PC-9 (cell line): ENCODE results near the gene TTC22. TPM values are rescaled to one million over a fixed set of nuclear protein-coding genes. Genes with fewer than 3 reads are reported as not detected.
A peak's percentile ranks its signal among the peaks of the same experiment; 100 is the strongest.

ENCODE experiments used
- Bru-seq: library from RNA; stranded (reverse); fragments of 400-500 nt; gene quantifications from one replicate; lab custom pipeline; 2021; lab: Mats Ljungman, UMichigan
- BruChase-seq, 2 experiments: library from RNA; stranded (reverse); fragments of 400-500 nt; gene quantifications; one replicate each; lab custom pipeline; 2021; lab: Mats Ljungman, UMichigan
- BruUV-seq: library from RNA; stranded (reverse); fragments of 400-500 nt; replicated peaks from 2 replicates; lab custom pipeline; 2021; lab: Mats Ljungman, UMichigan
- CTCF ChIA-PET: fragments of 300-600 bp; sonication (Branson Sonifier 250); formaldehyde crosslinking; loops from one replicate; lab custom pipeline; 2022; ENCODE audit warnings: antibody characterized with exemption; lab: Charles Lee
- POLR2A ChIA-PET: fragments of 300-600 bp; sonication (Branson Sonifier 250); formaldehyde crosslinking; loops from one replicate; lab custom pipeline; 2022; ENCODE audit warnings: antibody characterized with exemption; ENCODE audit not compliant: unreplicated experiment; lab: Charles Lee
- DNase-seq, 2 experiments: peaks; one replicate each; pipeline versions ENCODE4 v3.0.0 to v3.0.0-alpha.2; 2015 to 2022; ENCODE audit warnings: mixed read lengths in 1 of 2
- H2AFZ ChIP-seq: fragments of 200-600 bp; sonication (generic); 2 replicates; pipeline ENCODE4 v1.8.1; 2017; ENCODE audit warnings: antibody characterized with exemption
- H3F3A ChIP-seq: fragments of 200-600 bp; sonication (generic); 2 replicates; pipeline ENCODE4 v1.8.1; 2017; ENCODE audit warnings: antibody characterized with exemption, mild to moderate bottlenecking, low read depth; ENCODE audit not compliant: insufficient read depth
- H3K27ac ChIP-seq: fragments of 200-600 bp; sonication (generic); 2 replicates; pipeline ENCODE4 v1.6.1; 2016; ENCODE audit warnings: mixed run types
- H3K27me3 ChIP-seq: fragments of 200-600 bp; sonication (generic); 2 replicates; pipeline ENCODE4 v1.6.1; 2016; ENCODE audit warnings: low read depth, mixed run types; ENCODE audit not compliant: insufficient read depth
- H3K36me3 ChIP-seq: fragments of 200-600 bp; sonication (generic); 2 replicates; pipeline ENCODE4 v1.6.1; 2016; ENCODE audit warnings: low read depth, mixed run types
- H3K4me1 ChIP-seq: fragments of 200-600 bp; sonication (generic); replicated peaks from 2 replicates; pipeline ENCODE4 v1.6.1; 2016; ENCODE audit warnings: mixed run types; ENCODE audit not compliant: insufficient read depth
- H3K4me2 ChIP-seq: fragments of 200-600 bp; sonication (generic); 2 replicates; pipeline ENCODE4 v1.6.1; 2017; ENCODE audit warnings: mixed run types
- H3K4me3 ChIP-seq: fragments of 200-600 bp; sonication (generic); 2 replicates; pipeline ENCODE4 v1.6.1; 2016; ENCODE audit warnings: mixed run types
- H3K79me2 ChIP-seq: fragments of 200-600 bp; sonication (generic); 2 replicates; pipeline ENCODE4 v1.6.1; 2017; ENCODE audit warnings: low read depth, mixed run types
- H3K9me2 ChIP-seq: fragments of 200-600 bp; sonication (generic); 2 replicates; pipeline ENCODE4 v1.8.1; 2017; ENCODE audit warnings: mild to moderate bottlenecking; ENCODE audit not compliant: insufficient read depth
- H3K9me3 ChIP-seq: fragments of 200-600 bp; sonication (generic); 2 replicates; pipeline ENCODE4 v1.8.1; 2016; ENCODE audit warnings: low read depth; ENCODE audit not compliant: insufficient read depth
- H4K20me1 ChIP-seq: fragments of 200-600 bp; sonication (generic); 2 replicates; pipeline ENCODE4 v1.8.1; 2017; ENCODE audit not compliant: insufficient read depth
- CTCF ChIP-seq: fragments of 200-600 bp; sonication (generic); conservative IDR thresholded peaks from 2 replicates; pipeline ENCODE4 v1.6.1; 2017; ENCODE audit warnings: mixed run types, antibody characterized with exemption, mild to moderate bottlenecking, moderate library complexity
- EZH2 ChIP-seq: fragments of 200-600 bp; sonication (generic); IDR thresholded peaks from 2 replicates; pipeline ENCODE4 v1.8.0; 2017; ENCODE audit warnings: antibody characterized with exemption, low read depth
- intact Hi-C: fragments of 100-400 bp; cut with micrococcal nuclease; formaldehyde crosslinking; loops from one replicate; pipeline ENCODE4 v1.10.0; 2022; ENCODE audit not compliant: unreplicated experiment
- long read RNA-seq: library from polyadenylated mRNA; stranded (forward); transcript quantifications from one replicate; pipeline ENCODE4 v2.0.0, GENCODE V29; 2022
- total RNA-seq: library from RNA; stranded (reverse); gene quantifications from 2 replicates; pipeline ENCODE4 v1.2.3, GENCODE V29; 2021

TTC22 gene
- total RNA-seq (24.1 and 26.3 TPM in 2 replicates), Bru-seq, nascent RNA (percentile 55 among the genes with signal in this experiment), BruChase-seq, experiment 1, labeled RNA remaining after a 2-hour chase (percentile 57 among the genes with signal in this experiment), BruChase-seq, experiment 2, labeled RNA remaining after a 6-hour chase (percentile 56 among the genes with signal in this experiment)
- long read RNA-seq, transcript TTC22-202 (7 exons, 3,345 nt), result major isoform, 27 of 37 reads
- long read RNA-seq, partial matches to known transcripts, result 4 of 37 reads
- long read RNA-seq, other reads (novel, unspliced or antisense), result 6 of 37 reads

GRCh38 chr1:54800899-54801759 is at the start of gene TTC22:
TTC22 (minus strand) TSS chr1:54801323; CDS start chr1:54801163, 160 bp downstream.
- intact Hi-C loops, result loop anchor here (2.0 to 10.0 kb wide), 5 partner anchors 36 to 394 kb away; partner anchors contain the start of genes PARS2 and SSBP3
- CTCF ChIA-PET, result interaction anchor here (0.5 to 1.6 kb wide), 12 partner anchors 16 to 681 kb away, joined by 3 to 7 read pairs (median 3); no protein-coding TSS in a partner anchor
- peak within 1 kb of the TSS; percentile 98 for H3K4me2 ChIP-seq

GRCh38 chr1:54850737-54851136 is 49.6 kb upstream of the TTC22 start:
- intact Hi-C loops, result no loop called here
- no peaks in the 10 kb centered on the region for H3K9me3 ChIP-seq
- peaks cover 50% of the 10 kb centered on the region for H3K36me3 ChIP-seq
- H4K20me1 ChIP-seq, result no peaks in the 10 kb centered on the region
- TF ChIP-seq EZH2 (no peak), CTCF (no peak)
- ChIA-PET CTCF (no interaction called here), POLR2A (interaction anchor here (0.7 kb wide), 1 partner anchor 84 kb away, joined by 7 read pairs; no protein-coding TSS in a partner anchor)
- no peaks in the 10 kb centered on the region for H3K9me2 ChIP-seq
- H3F3A ChIP-seq, result peaks cover 24% of the 10 kb centered on the region; the same call in 1 of the 2 replicates
- H2AFZ ChIP-seq, result no peak overlapping the region
- no peak for DNase-seq
- no peaks in the 10 kb centered on the region for H3K27me3 ChIP-seq
- H3K27ac ChIP-seq, result no peak overlapping the region
- no peak overlapping the region for H3K4me2 ChIP-seq
- no TSS peak for BruUV-seq
- peaks cover 19% of the 10 kb centered on the region for H3K79me2 ChIP-seq
- H3K4me3 ChIP-seq, result no peak overlapping the region
- H3K4me1 ChIP-seq, result peaks cover 3% of the 10 kb centered on the region; the same call in 1 of the 2 replicates

More at GRCh38 chr1:54800899-54801759, at the start of gene TTC22:
- TF ChIP-seq EZH2 (no peak), CTCF (peak; percentile 72)
- Histone ChIP-seq H3K9me2 (no peaks in the 10 kb centered on the region), H3K36me3 (no peaks in the 10 kb centered on the region), H3K27ac (peak within 1 kb of the TSS; percentile 76), H3K9me3 (no peaks in the 10 kb centered on the region), H3K4me3 (peak within 1 kb of the TSS; percentile 86), H2AFZ (peak within 1 kb of the TSS; percentile 92), H3K4me1 (peaks cover 79% of the 10 kb centered on the region), H3K79me2 (peaks cover 46% of the 10 kb centered on the region), H3K27me3 (no peaks in the 10 kb centered on the region), H4K20me1 (no peaks in the 10 kb centered on the region; the same call in 1 of the 2 replicates), H3F3A (peaks cover 48% of the 10 kb centered on the region)
- POLR2A ChIA-PET, result interaction anchor here (0.6 to 0.7 kb wide), 4 partner anchors 35 to 1212 kb away, joined by 3 to 7 read pairs (median 4); no protein-coding TSS in a partner anchor
- peak; percentile 72 to 87 for DNase-seq
- BruUV-seq, result no TSS peak
